Skeletal muscle satellite cell (primary cell): ENCODE measurements around the gene TBXAS1.
"Not testable (repeated sequence)": the region's sequence is repeated elsewhere in the genome, so short reads cannot be mapped to it uniquely, and the experiment has no call there.

Experiments
- H3K27me3 ChIP-seq: 2 replicates; pipeline ENCODE4 v1.7.0; 2013; ENCODE audit warnings: low read length; ENCODE audit not compliant: control insufficient read depth, insufficient read depth
- H3K36me3 ChIP-seq: 2 replicates; pipeline ENCODE4 v1.7.0; 2013; ENCODE audit warnings: mild to moderate bottlenecking, control low read depth, low read length; ENCODE audit not compliant: insufficient read depth
- H3K4me1 ChIP-seq: 2 replicates; pipeline ENCODE4 v1.7.0; 2013; ENCODE audit warnings: low read length; ENCODE audit not compliant: control insufficient read depth, insufficient read depth
- H3K4me2 ChIP-seq: 2 replicates; pipeline ENCODE4 v1.7.0; 2013; ENCODE audit warnings: mild to moderate bottlenecking, low read length
- H3K4me3 ChIP-seq: 2 replicates; pipeline ENCODE4 v1.7.0; 2013; ENCODE audit warnings: low read length
- H3K9ac ChIP-seq: 2 replicates; pipeline ENCODE4 v1.7.0; 2013; ENCODE audit warnings: mild to moderate bottlenecking, low read depth, low read length, moderate library complexity
- H3K9me3 ChIP-seq: replicated peaks from 2 replicates; pipeline ENCODE4 v1.7.0; 2013; ENCODE audit warnings: mild to moderate bottlenecking, control low read depth, low read length

The TBXAS1 gene

GRCh38 chr7:139895141-139895829 is 66.2 kb downstream of the TBXAS1 start:
- Histone ChIP-seq H3K4me2 (no peak overlapping the region), H3K4me3 (no peak overlapping the region), H3K27me3 (no peaks in the 10 kb centered on the region), H3K9ac (no peak overlapping the region), H3K4me1 (peaks cover 4% of the 10 kb centered on the region), H3K36me3 (no peaks in the 10 kb centered on the region), H3K9me3 (no peaks in the 10 kb centered on the region)

GRCh38 chr7:139896288-139896687 is 67.2 kb downstream of the TBXAS1 start:
- Histone ChIP-seq H3K36me3 (no peaks in the 10 kb centered on the region), H3K9me3 (no peaks in the 10 kb centered on the region), H3K27me3 (no peaks in the 10 kb centered on the region), H3K4me1 (peaks cover 4% of the 10 kb centered on the region), H3K4me3 (no peak overlapping the region), H3K4me2 (no peak overlapping the region), H3K9ac (no peak overlapping the region)

- H3K36me3 ChIP-seq: no peaks in the 10 kb centered on the region
- no peak overlapping the region for H3K9ac ChIP-seq
- H3K4me3 ChIP-seq: no peak overlapping the region
- H3K27me3 ChIP-seq: no peaks in the 10 kb centered on the region
- no peak overlapping the region for H3K4me2 ChIP-seq
- no peaks in the 10 kb centered on the region for H3K9me3 ChIP-seq
- H3K4me1 ChIP-seq: peaks cover 4% of the 10 kb centered on the region
Observed at GRCh38 chr7:139896831-139897230, 67.8 kb downstream of the TBXAS1 start.

GRCh38 chr7:139897422-139898090 is 68.5 kb downstream of the TBXAS1 start:
- Histone ChIP-seq H3K4me2 (no peak overlapping the region), H3K9ac (no peak overlapping the region), H3K9me3 (no peaks in the 10 kb centered on the region), H3K36me3 (no peaks in the 10 kb centered on the region), H3K4me1 (peaks cover 4% of the 10 kb centered on the region), H3K4me3 (no peak overlapping the region), H3K27me3 (no peaks in the 10 kb centered on the region)

- H3K4me2 ChIP-seq: no peak overlapping the region
- no peaks in the 10 kb centered on the region for H3K27me3 ChIP-seq
- H3K4me3 ChIP-seq: no peak overlapping the region
Observed at GRCh38 chr7:139898483-139898882, 69.4 kb downstream of the TBXAS1 start.

GRCh38 chr7:139899328-139899955 is 70.4 kb downstream of the TBXAS1 start:
- Histone ChIP-seq H3K27me3 (no peaks in the 10 kb centered on the region), H3K4me2 (no peak overlapping the region), H3K4me3 (no peak overlapping the region), H3K9me3 (no peaks in the 10 kb centered on the region), H3K36me3 (no peaks in the 10 kb centered on the region), H3K9ac (no peak overlapping the region), H3K4me1 (no peaks in the 10 kb centered on the region)

More at GRCh38 chr7:139898483-139898882, 69.4 kb downstream of the TBXAS1 start:
- Histone ChIP-seq H3K9ac (no peak overlapping the region), H3K9me3 (no peaks in the 10 kb centered on the region), H3K4me1 (peaks cover 4% of the 10 kb centered on the region), H3K36me3 (no peaks in the 10 kb centered on the region)

GRCh38 chr7:139900326-139900725 is 71.3 kb downstream of the TBXAS1 start:
- Histone ChIP-seq H3K27me3 (no peaks in the 10 kb centered on the region), H3K9me3 (no peaks in the 10 kb centered on the region), H3K36me3 (no peaks in the 10 kb centered on the region), H3K4me3 (no peak overlapping the region), H3K4me1 (no peaks in the 10 kb centered on the region), H3K9ac (no peak overlapping the region), H3K4me2 (no peak overlapping the region)

GRCh38 chr7:139901056-139901795 is 72.2 kb downstream of the TBXAS1 start:
- no peaks in the 10 kb centered on the region for H3K9me3 ChIP-seq
- no peak overlapping the region for H3K4me3 ChIP-seq
- no peaks in the 10 kb centered on the region for H3K4me1 ChIP-seq
- H3K4me2 ChIP-seq: no peak overlapping the region
- no peaks in the 10 kb centered on the region for H3K36me3 ChIP-seq
- H3K27me3 ChIP-seq: no peaks in the 10 kb centered on the region
- H3K9ac ChIP-seq: no peak overlapping the region

- no peak overlapping the region for H3K9ac ChIP-seq
- no peaks in the 10 kb centered on the region for H3K9me3 ChIP-seq
- H3K4me2 ChIP-seq: no peak overlapping the region
- H3K4me3 ChIP-seq: no peak overlapping the region
- no peaks in the 10 kb centered on the region for H3K4me1 ChIP-seq
- no peaks in the 10 kb centered on the region for H3K36me3 ChIP-seq
- no peaks in the 10 kb centered on the region for H3K27me3 ChIP-seq
Observed at GRCh38 chr7:139901901-139902300, 72.8 kb downstream of the TBXAS1 start.

- no peaks in the 10 kb centered on the region for H3K27me3 ChIP-seq
- H3K4me2 ChIP-seq: no peak overlapping the region
- H3K9me3 ChIP-seq: no peaks in the 10 kb centered on the region
- H3K36me3 ChIP-seq: no peaks in the 10 kb centered on the region
- no peak overlapping the region for H3K9ac ChIP-seq
- H3K4me3 ChIP-seq: no peak overlapping the region
- no peaks in the 10 kb centered on the region for H3K4me1 ChIP-seq
Observed at GRCh38 chr7:139902436-139903102, 73.5 kb downstream of the TBXAS1 start.

GRCh38 chr7:139903103-139903477 is 74.0 kb downstream of the TBXAS1 start:
- not testable (repeated sequence) for H3K27me3 ChIP-seq, H3K4me2 ChIP-seq, H3K4me1 ChIP-seq, H3K36me3 ChIP-seq, H3K9me3 ChIP-seq, H3K9ac ChIP-seq, H3K4me3 ChIP-seq
